Mesothelial cell of epicardium (in vitro differentiated cells): ENCODE measurements around the gene DRC1. TPM values are rescaled to one million over a fixed set of nuclear protein-coding genes. Genes with fewer than 3 reads are reported as not detected.

Experiments
- DNase-seq, 2 experiments: peaks; one replicate each; pipeline ENCODE4 v3.0.0; 2021; ENCODE audit warnings: low spot score in 2 of 2; ENCODE audit not compliant: unreplicated experiment in 2 of 2
- H3K27ac Mint-ChIP-seq: 2 replicates; pipeline ENCODE4 v1.8.0; 2021; ENCODE audit warnings: mixed read lengths
- H3K27me3 Mint-ChIP-seq: 2 replicates; pipeline ENCODE4 v1.8.0; 2021; ENCODE audit warnings: low read depth, mixed read lengths
- H3K36me3 Mint-ChIP-seq: 2 replicates; pipeline ENCODE4 v1.8.0; 2021; ENCODE audit warnings: mixed read lengths
- H3K4me1 Mint-ChIP-seq: 2 replicates; pipeline ENCODE4 v1.8.0; 2021; ENCODE audit warnings: mixed read lengths
- H3K4me3 Mint-ChIP-seq: 2 replicates; pipeline ENCODE4 v1.8.0; 2021; ENCODE audit warnings: mild to moderate bottlenecking, moderate library complexity, mixed read lengths
- H3K9me3 Mint-ChIP-seq: 2 replicates; pipeline ENCODE4 v1.8.0; 2021; ENCODE audit warnings: mixed read lengths
- CTCF ChIP-seq: fragments of 200-600 bp; sonication (generic); IDR thresholded peaks from one replicate; pipeline ENCODE4 v1.5.0; 2021; ENCODE audit warnings: antibody characterized with exemption; ENCODE audit not compliant: unreplicated experiment
- total RNA-seq: library from RNA; stranded (reverse); gene quantifications from 3 replicates; pipeline ENCODE4 v1.2.1, GENCODE V29; 2021

DRC1 gene
- total RNA-seq, 1 donor from 2014 or later: 0.22 TPM

- Mint-ChIP-seq H3K4me1 (peaks cover 2% of the 10 kb centered on the region), H3K36me3 (no peaks in the 10 kb centered on the region), H3K27me3 (no peaks in the 10 kb centered on the region), H3K27ac (no peak overlapping the region), H3K4me3 (no peak overlapping the region), H3K9me3 (no peaks in the 10 kb centered on the region)
- DNase-seq: no peak
- TF ChIP-seq CTCF: no peak
Measured at GRCh38 chr2:26458365-26459042, 56.8 kb downstream of the DRC1 start.

DNA sequence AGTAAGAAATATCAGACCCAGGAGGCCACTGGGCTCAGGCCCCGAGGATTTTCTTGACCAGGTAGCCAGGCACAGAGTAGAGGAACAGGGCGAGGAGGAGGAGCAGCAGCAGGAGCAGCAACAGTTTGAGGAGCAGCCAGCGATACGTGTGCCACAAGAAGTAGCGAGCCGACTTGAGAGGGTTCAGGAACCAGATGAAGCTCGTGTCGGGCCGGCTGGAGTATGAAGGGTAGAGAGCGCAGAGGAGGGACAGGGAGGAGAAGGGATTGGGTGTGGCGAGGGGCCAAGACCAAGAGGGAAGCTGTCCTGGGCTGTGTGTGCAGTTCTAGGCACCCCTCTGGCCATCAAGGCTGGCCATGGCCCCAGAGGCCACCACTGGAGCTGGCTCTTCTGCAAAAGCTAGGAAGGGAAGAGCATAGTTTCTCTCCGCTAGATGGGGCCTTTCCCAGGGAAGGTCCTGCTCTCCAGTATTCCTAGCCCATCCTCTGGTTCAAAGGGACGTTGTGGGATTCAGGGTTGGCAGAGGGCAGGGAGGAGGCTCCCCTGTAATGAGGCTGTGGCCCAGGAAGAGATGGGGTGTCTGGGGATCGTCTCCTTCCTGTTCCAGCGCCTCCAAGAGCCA lies 58.4 kb downstream of the DRC1 start:
- TF ChIP-seq CTCF: no peak
- Mint-ChIP-seq H3K36me3 (no peaks in the 10 kb centered on the region), H3K27ac (no peak overlapping the region), H3K4me3 (no peak overlapping the region), H3K27me3 (no peaks in the 10 kb centered on the region), H3K4me1 (peaks cover 4% of the 10 kb centered on the region), H3K9me3 (no peaks in the 10 kb centered on the region)
- DNase-seq: no peak

DNA sequence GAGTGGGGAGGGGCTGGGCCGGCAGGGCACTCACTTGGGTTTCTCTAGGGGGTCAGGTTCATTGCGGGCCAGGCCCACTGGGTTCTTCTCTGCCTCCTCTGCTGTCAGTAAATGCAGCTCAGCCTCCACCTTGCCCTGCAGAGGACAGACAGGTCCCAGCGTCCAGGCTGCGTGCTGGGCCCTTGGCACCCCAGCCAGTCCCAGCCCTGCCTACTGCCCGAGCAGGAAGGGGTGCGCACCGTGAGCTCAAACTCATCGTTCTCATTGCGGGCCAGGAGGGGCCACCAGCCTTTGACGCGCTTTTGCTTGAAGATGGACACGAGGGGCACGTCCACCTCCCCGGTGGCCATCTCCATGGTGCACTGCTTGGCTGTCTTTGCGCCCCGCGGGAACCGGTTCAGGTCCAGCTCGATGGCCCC lies 58.9 kb downstream of the DRC1 start:
- no peak for TF ChIP-seq CTCF
- H3K9me3 Mint-ChIP-seq: no peaks in the 10 kb centered on the region
- no peaks in the 10 kb centered on the region for H3K36me3 Mint-ChIP-seq
- H3K27me3 Mint-ChIP-seq: no peaks in the 10 kb centered on the region
- H3K4me3 Mint-ChIP-seq: no peak overlapping the region
- no peak overlapping the region for H3K27ac Mint-ChIP-seq
- H3K4me1 Mint-ChIP-seq: peaks cover 4% of the 10 kb centered on the region
- DNase-seq: no peak

DNA sequence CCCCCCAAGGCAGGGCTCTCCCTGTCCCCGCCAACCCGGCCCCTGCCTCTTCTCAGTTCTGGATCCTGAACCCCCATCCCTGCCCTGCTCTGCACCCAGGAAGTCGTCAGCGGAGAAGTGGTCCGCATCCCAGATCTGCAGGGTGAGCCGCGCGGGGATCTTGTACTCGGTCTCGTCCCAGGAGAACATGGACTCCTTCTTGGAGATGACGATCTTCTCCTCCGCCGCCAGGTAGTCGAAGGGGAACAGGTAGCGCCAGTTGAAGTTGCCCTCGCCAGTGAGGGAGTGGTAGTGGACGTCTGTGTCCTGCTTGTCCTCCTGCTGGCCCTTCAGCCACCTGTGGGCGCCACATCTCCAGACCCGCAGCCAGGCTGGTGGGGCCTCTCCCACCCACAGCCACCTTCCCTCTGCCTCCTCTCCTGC lies 59.9 kb downstream of the DRC1 start:
- no peak for DNase-seq
- Mint-ChIP-seq H3K4me1 (peaks cover 4% of the 10 kb centered on the region), H3K27me3 (no peaks in the 10 kb centered on the region), H3K4me3 (no peak overlapping the region), H3K9me3 (no peaks in the 10 kb centered on the region), H3K27ac (no peak overlapping the region), H3K36me3 (no peaks in the 10 kb centered on the region)
- TF ChIP-seq CTCF: no peak

- Mint-ChIP-seq H3K9me3 (no peaks in the 10 kb centered on the region), H3K36me3 (no peaks in the 10 kb centered on the region), H3K27ac (no peak overlapping the region), H3K4me3 (no peak overlapping the region), H3K4me1 (peaks cover 4% of the 10 kb centered on the region), H3K27me3 (no peaks in the 10 kb centered on the region)
- no peak for DNase-seq
- TF ChIP-seq CTCF: no peak
Measured at GRCh38 chr2:26462100-26462499, 60.4 kb downstream of the DRC1 start.
